Measurements from ENCODE around the gene CCDC17.

- TF ChIP-seq POLR2A (IDR thresholded peaks at IDR 0.05) (no peak), CTCF (IDR thresholded peaks at IDR 0.05) (no peak)
Observed at GRCh38 chr1:45658171-45658570, 34.3 kb upstream of the CCDC17 start.

All from right lobe of liver (tissue), 4 donors.